CD4-positive, alpha-beta T cell treated with Interferon alpha-2 for 1 hour (primary cell): ENCODE measurements around the gene CPAMD8.
"Not testable (repeated sequence)": the region's sequence is repeated elsewhere in the genome, so short reads cannot be mapped to it uniquely, and the experiment has no call there.

Experiments
- DNase-seq, 2 donors: peaks; one replicate each; pipeline ENCODE4 v3.0.0-alpha.2; 2020 to 2022

The CPAMD8 gene

DNA sequence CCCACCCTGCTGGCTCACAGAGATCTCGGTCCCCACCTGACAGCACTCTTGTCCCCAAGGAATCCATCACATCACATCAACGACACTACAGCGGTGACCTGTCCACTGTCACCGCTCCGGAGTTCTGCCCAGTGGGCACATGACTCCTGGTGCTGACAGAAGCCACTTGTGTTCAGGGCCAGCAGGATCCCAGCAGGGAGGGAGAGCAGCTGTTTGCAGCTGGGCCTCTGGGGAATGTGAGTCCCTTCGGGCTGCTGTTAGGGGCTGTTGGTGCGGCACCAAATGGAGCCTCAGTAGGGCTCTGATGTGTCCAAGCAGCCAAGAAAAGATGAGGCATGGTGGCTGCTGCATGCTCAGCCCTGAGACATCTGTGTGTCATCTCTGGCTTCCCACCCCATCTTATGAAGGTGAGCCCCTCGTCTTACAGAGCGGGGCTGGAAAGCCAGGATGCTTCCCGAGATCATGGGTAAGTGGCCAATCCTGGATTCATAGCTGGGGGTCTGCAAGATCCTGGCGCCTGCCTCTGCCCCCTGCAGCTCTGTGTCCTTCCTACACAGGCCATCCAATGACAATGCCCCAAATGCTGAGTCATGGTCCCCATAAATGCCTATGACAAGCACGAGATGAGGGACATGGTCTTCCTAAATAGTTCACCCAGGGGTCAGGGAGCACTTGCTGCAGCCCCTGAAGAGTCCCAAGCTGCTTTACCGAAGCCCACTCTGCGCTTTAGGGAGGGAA lies 81.8 kb downstream of the CPAMD8 start:
- DNase-seq, result no peak

DNA sequence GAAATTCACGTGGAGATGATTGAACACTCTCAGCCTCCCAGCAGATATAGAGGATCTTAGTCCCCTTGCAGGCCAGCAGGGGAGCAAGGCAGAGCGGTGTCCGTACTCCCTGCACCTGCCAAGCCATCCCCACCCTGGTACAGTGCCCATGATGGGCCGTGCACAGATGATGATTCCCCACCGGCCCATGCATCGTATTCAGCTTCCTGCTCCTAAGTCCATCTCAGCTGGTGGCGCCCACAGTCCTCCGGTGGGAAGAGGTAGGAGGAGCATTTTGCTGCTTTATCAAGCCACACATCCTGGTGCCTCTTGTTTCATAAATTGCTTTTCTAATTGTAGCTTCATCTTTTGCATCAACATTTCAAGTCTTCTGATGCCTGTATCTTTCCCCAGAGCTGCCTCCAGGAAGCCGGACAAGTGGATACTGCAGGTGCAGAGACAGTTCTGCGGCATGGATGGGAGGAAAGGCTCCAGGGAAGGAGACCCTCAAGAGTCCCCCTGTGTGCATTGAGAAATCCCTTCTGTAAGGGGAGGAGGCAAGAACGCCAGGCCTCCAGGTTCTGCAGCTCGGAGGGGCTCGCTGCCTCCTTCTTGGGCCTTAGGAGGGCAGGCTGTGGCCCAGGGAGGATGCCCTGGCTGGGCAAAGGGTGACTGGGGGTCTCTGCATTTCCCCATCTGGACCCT lies 82.5 kb downstream of the CPAMD8 start:
- DNase-seq, result no peak

DNA sequence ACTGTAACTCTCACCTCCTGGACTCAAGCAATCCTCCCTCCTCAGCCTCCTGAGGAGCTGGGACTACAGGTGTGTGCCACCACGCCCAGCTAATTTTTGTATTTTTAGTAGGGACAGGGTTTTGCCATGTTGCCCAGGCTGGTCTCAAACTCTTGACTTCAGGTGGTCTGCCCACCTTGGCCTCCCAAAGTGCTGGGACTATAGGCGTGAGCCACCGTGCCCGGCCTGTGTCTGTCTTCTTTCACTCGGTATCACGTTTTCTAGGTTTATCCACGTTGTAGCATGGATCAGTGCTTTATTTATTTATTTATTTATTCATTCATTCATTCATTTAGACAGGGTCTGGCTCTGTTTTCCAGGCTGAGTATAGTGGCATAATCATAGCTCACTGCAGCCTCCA lies 83.5 kb downstream of the CPAMD8 start:
- not testable (repeated sequence) for DNase-seq

DNA sequence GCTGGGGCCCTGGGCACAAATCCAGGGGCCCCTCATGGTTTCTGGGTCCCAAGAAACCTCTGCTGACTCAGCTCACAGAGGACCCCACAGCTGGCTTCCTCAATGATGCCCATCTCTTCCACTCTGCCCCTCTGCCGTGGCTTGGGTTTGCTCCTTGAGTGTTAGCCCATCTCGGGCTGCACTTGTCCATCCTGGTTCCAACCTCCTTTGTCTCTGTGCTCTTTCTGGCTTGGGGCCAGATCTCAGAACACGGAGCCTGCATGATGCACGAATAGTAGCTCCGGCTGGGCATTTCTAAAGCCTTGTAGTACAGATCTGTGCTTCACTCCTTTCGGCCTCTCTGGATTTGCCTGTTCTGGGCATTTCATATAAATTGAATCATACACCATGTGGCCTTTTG lies 84.0 kb downstream of the CPAMD8 start:
- DNase-seq, result no peak

- no peak for DNase-seq
Observed at GRCh38 chr19:16940626-16941025, 86.0 kb downstream of the CPAMD8 start.

DNA sequence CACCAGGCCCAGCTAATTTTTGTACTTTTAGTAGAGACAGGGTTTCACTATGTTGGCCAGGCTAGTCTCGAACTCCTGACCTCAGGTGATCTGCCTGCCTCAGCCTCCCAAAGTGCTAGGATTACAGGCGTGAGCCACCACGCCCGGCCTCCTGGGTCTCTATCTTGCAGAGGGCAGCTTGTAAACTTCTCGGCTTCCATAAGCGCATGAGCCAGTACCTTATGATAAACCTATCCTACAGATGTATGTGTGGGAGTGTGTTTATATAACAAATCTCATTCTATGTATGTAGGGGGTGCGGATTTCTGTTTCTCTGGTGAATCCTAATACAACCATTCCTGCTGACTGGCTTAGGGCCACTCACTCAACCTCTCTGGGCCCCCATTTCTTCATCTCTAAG lies 86.5 kb downstream of the CPAMD8 start:
- DNase-seq, result not testable (repeated sequence)

DNA sequence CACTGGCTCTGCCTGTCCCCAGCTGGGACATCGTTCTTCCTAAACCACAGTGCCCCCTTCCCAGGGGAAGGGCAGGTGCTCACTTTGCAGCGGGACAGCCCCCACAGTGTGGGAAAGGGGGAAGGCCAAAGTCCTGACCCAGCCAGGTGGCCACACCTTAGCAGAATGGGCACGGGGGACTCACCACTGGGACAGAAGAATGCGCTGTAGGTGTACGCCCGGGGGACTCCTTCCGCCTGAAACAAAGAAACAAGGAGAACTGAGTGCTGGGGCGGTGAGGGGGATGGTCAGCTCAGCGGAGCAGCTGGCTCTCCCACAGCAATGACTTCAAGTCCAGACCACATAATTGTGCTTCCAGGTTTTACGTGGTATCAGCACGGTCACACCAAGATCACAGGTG lies 88.4 kb downstream of the CPAMD8 start:
- DNase-seq, result no peak

DNA sequence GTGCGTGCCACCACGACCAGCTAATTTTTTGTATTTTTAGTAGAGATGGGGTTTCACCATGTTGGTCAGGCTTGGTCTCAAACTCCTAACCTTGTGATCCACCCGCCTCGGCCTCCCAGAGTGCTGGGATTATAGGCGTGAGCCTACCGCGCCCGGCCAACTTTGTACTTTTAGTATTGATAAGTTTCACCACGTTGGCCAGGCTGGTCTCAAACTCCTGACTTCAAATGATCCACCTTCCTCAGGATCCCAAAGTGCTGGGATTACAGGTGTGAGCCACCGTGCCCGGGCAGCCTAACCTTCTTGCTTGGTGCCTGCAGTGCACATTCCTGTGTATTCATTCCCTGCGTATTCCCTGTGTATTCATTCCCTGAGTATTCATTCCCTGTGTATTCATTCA lies 88.8 kb downstream of the CPAMD8 start:
- DNase-seq, result not testable (repeated sequence)

DNA sequence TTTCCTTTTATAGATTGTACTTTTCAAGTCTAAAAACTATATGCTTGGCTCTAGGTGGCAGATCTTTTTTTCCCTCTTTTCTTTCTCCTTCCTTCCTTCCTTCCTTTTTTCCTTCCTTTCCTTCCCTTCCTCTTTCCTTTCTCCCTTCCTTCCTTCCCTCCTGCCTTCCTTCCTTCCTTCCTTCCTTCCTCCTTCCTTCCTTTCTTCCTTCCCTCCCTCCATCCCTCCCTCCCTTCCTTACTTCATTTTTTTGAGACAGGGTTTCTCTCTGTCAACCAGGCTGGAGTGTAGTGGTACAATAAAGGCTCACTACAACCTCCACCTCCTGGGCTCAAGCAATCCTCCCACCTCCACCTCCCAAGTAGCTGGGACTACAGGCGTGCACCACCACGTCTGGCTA lies 89.7 kb downstream of the CPAMD8 start:
- DNase-seq, result no peak

- no peak for DNase-seq
Observed at GRCh38 chr19:16934489-16934888, 92.1 kb downstream of the CPAMD8 start.

- no peak for DNase-seq
Observed at GRCh38 chr19:16931306-16931705, 95.3 kb downstream of the CPAMD8 start.

- DNase-seq, result no peak
Observed at GRCh38 chr19:16930753-16931152, 95.9 kb downstream of the CPAMD8 start.

GRCh38 chr19:16928916-16929315 lies 97.7 kb downstream of the CPAMD8 start:
- DNase-seq, result no peak

- no peak for DNase-seq
Observed at GRCh38 chr19:16928351-16928750, 98.3 kb downstream of the CPAMD8 start.

- DNase-seq, result no peak
Observed at GRCh38 chr19:16927883-16928282, 98.7 kb downstream of the CPAMD8 start.

DNA sequence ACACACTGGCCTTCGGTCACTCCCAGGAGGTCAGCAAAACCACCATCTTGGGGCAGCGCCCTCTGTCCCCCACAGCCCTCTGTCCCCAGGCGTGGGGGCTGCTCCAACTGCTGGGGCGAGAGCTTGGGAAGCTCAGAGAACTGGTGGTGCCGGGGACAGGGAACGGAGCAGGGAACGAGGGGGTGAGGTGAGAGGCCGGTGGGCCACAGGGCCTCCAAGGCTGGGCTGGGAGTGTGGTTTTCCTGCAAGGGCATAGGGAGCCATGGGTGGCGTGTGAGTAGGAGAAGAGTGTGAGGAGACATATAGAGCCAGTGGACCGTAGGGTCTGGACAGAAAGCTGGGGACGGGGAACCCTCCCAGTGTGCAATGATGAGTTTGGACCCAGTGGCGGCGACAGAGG lies 103.7 kb downstream of the CPAMD8 start:
- no peak for DNase-seq

DNA sequence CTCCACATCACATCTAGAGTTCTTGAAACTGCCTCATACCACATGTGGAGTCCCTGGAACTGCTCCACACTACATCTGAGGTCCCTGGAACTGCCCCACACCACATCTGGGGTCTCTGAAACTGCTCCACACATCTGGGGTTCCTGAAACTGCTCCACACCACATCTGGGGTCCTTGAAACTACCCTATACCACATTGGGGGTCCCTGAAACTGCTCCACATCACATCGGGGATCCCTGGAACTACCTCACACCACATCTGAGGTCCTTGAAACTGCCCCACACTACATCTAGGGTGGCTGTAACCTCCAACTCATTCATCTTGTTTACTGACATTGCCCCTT lies 104.0 kb downstream of the CPAMD8 start:
- no peak for DNase-seq

DNA sequence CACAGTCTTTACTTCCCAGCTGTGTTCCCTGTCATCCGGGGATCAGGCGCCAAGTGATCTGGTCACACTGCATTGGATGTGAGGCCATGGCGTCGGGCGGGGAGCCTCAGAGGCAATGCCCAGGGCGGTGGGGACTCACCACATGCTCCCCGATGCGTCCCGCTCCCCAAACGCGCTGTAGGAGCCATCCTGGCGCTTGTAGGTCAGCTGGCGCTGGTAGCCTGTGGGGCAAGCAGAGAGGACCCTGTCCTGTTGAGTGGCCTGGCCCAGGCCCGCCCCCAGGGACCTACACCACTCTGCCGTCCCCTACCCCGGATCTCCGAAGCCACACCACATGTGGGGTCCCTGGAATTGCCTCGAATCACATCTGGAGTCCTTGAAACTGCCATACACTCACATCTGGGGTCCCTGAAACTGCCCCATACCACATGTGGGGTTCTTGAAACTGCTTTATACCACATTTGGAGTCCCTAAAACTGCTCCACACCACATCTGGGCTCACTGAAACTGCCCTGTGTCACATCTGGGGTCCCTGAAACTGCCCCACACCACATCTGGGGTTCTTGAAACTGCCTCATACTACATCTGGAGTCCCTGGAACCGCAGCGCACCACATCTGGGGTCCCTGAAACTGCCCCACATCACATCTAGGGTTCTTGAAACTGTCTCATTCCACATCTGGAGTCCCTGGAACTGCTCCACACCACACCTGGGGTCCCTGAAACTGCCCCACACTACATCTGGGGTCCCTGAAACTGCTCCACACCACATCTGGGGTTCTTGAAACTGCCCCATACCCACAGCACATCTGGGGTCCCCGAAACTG lies 104.6 kb downstream of the CPAMD8 start:
- no peak for DNase-seq

GRCh38 chr19:16920816-16921529 lies 105.6 kb downstream of the CPAMD8 start:
- DNase-seq, result no peak

- no peak for DNase-seq
Observed at GRCh38 chr19:16919496-16919895, 107.1 kb downstream of the CPAMD8 start.

DNA sequence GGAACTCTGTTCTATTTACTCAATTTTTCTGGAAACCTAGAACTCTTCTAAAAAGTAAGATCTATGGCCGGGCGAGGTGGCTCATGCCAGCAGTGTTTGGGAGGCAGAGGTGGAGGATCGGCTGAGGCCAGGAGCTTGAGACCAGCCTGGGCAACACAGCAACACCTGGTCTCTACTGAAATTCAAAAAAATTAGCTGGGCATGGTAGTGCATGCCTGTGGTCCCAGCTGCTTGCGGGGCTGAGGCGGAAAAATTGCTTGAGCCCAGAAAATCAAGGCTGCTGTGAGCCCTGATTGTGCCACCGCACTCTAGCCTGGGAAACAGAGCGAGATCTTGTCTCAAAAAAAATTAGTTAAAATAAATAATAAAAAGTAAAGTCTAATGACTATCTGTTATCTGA lies 109.2 kb downstream of the CPAMD8 start:
- no peak for DNase-seq

- DNase-seq, result no peak
Observed at GRCh38 chr19:16915734-16916133, 110.9 kb downstream of the CPAMD8 start.

DNA sequence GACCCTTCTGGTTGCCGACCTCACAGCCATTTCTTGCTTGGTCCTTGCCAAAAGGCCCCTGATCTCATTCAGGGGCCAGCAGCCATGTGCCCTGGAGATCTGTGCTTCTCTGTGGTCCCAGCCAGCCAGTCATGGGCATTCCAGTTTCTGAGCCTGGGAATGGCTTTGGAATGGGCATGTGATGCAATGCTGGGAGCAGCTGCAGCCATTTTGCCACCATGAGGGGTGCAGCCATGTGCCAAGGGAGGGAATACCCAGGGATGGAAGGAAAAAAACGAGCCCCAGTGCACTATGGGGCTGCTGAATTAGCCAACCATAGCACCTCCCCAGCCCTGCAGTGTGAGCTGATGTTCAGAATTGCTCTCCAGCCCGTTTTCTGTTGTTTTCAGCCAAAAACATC lies 111.5 kb downstream of the CPAMD8 start:
- no peak for DNase-seq
